Measurements from ENCODE around the gene TLE4. TPM values are rescaled to one million over a fixed set of nuclear protein-coding genes. Genes with fewer than 3 reads are reported as not detected.

Gene TLE4
- total and polyA plus RNA-seq, 2 donors (not counting 1 experiment from before 2014, with no cell fraction given): 13.5 to 35.0 TPM

GRCh38 chr9:79711874-79712273 is 140.1 kb downstream of the TLE4 start:
- Histone ChIP-seq H3K4me3 (replicated peaks in 1 of 4; ENCODE audit: control extremely low read depth in 1 of 4, insufficient read depth in 1 of 4, low read depth in 3 of 4, low read length in 4 of 4) (no peak overlapping the region), H3K4me2 (ENCODE audit: extremely low read depth, insufficient read depth, low read length) (no peak overlapping the region), H2AFZ (ENCODE audit: low read length) (no peak overlapping the region), H3K9ac (ENCODE audit: insufficient read depth, low read length) (no peak overlapping the region), H3K27me3 (ENCODE audit: control insufficient read depth, insufficient read depth, low read length) (no peaks in the 10 kb centered on the region), H3K4me1 (ENCODE audit: control insufficient read depth, extremely low read depth, insufficient read depth, low read length) (no peaks in the 10 kb centered on the region), H4K20me1 (ENCODE audit: control insufficient read depth, extremely low read depth, insufficient read depth, low read length) (no peaks in the 10 kb centered on the region), H3K9me3 (ENCODE audit: control insufficient read depth, insufficient read depth, low read depth, low read length) (no peaks in the 10 kb centered on the region), H3K79me2 (ENCODE audit: control insufficient read depth, insufficient read depth, low read length) (no peaks in the 10 kb centered on the region), H3K27ac (ENCODE audit: insufficient read depth, low read length) (no peak overlapping the region), H3K36me3 (ENCODE audit: control insufficient read depth, insufficient read depth, low read length) (no peaks in the 10 kb centered on the region)
- TF ChIP-seq CTCF (conservative IDR thresholded peaks at IDR 0.05 in 1 of 2, IDR thresholded peaks at IDR 0.05 in 1 of 2; ENCODE audit: low read depth in 1 of 2, low read length in 2 of 2): no peak
- TF ChIP-seq EZH2 (IDR thresholded peaks at IDR 0.05; ENCODE audit: low read length, missing control alignments): no peak
- DNase-seq (ENCODE audit: low read depth in 2 of 2): no peak

GRCh38 chr9:79719021-79719420 is 147.3 kb downstream of the TLE4 start:
- Histone ChIP-seq H3K9me3 (ENCODE audit: control insufficient read depth, insufficient read depth, low read depth, low read length) (no peaks in the 10 kb centered on the region), H3K4me1 (ENCODE audit: control insufficient read depth, extremely low read depth, insufficient read depth, low read length) (no peaks in the 10 kb centered on the region), H4K20me1 (ENCODE audit: control insufficient read depth, extremely low read depth, insufficient read depth, low read length) (no peaks in the 10 kb centered on the region), H2AFZ (ENCODE audit: low read length) (no peak overlapping the region), H3K4me2 (ENCODE audit: extremely low read depth, insufficient read depth, low read length) (no peak overlapping the region), H3K27ac (ENCODE audit: insufficient read depth, low read length) (no peak overlapping the region), H3K36me3 (ENCODE audit: control insufficient read depth, insufficient read depth, low read length) (no peaks in the 10 kb centered on the region), H3K79me2 (ENCODE audit: control insufficient read depth, insufficient read depth, low read length) (no peaks in the 10 kb centered on the region), H3K27me3 (ENCODE audit: control insufficient read depth, insufficient read depth, low read length) (no peaks in the 10 kb centered on the region), H3K9ac (ENCODE audit: insufficient read depth, low read length) (no peak overlapping the region), H3K4me3 (replicated peaks in 1 of 4; ENCODE audit: control extremely low read depth in 1 of 4, insufficient read depth in 1 of 4, low read depth in 3 of 4, low read length in 4 of 4) (no peak overlapping the region)
- DNase-seq (ENCODE audit: low read depth in 2 of 2): no peak
- TF ChIP-seq EZH2 (IDR thresholded peaks at IDR 0.05; ENCODE audit: low read length, missing control alignments): no peak

GRCh38 chr9:79719989-79720388 is 148.2 kb downstream of the TLE4 start:
- Histone ChIP-seq H3K4me3 (replicated peaks in 1 of 4; ENCODE audit: control extremely low read depth in 1 of 4, insufficient read depth in 1 of 4, low read depth in 3 of 4, low read length in 4 of 4) (no peak overlapping the region), H4K20me1 (ENCODE audit: control insufficient read depth, extremely low read depth, insufficient read depth, low read length) (no peaks in the 10 kb centered on the region), H3K36me3 (ENCODE audit: control insufficient read depth, insufficient read depth, low read length) (peaks cover 1% of the 10 kb centered on the region), H3K79me2 (ENCODE audit: control insufficient read depth, insufficient read depth, low read length) (no peaks in the 10 kb centered on the region), H2AFZ (ENCODE audit: low read length) (no peak overlapping the region), H3K9me3 (ENCODE audit: control insufficient read depth, insufficient read depth, low read depth, low read length) (no peaks in the 10 kb centered on the region), H3K4me2 (ENCODE audit: extremely low read depth, insufficient read depth, low read length) (no peak overlapping the region), H3K27me3 (ENCODE audit: control insufficient read depth, insufficient read depth, low read length) (no peaks in the 10 kb centered on the region), H3K4me1 (ENCODE audit: control insufficient read depth, extremely low read depth, insufficient read depth, low read length) (no peaks in the 10 kb centered on the region), H3K9ac (ENCODE audit: insufficient read depth, low read length) (no peak overlapping the region), H3K27ac (ENCODE audit: insufficient read depth, low read length) (no peak overlapping the region)
- no peak for TF ChIP-seq EZH2 (IDR thresholded peaks at IDR 0.05; ENCODE audit: low read length, missing control alignments)
- TF ChIP-seq CTCF (conservative IDR thresholded peaks at IDR 0.05 in 1 of 2, IDR thresholded peaks at IDR 0.05 in 1 of 2; ENCODE audit: low read depth in 1 of 2, low read length in 2 of 2): no peak
- DNase-seq (ENCODE audit: low read depth in 2 of 2): no peak
